Hepatocyte (in vitro differentiated cells): ENCODE measurements around the gene EMILIN1.

Experiments
- EZH2 ChIP-seq: fragments of 200-600 bp; sonication (generic); IDR thresholded peaks from 2 replicates; pipeline ENCODE4 v1.6.1; 2016; ENCODE audit warnings: antibody characterized with exemption, mild to moderate bottlenecking, borderline replicate concordance
- EZH2phosphoT487 ChIP-seq: fragments of 200-600 bp; sonication (generic); IDR thresholded peaks from one replicate; pipeline ENCODE4 v1.6.1; 2018; ENCODE audit warnings: antibody characterized with exemption, mild to moderate bottlenecking, low read depth, moderate library complexity; ENCODE audit not compliant: unreplicated experiment, severe bottlenecking
- TF ChIP-seq, protein P1 (sequence below): fragments of 200-600 bp; sonication (generic); IDR thresholded peaks from 2 replicates; pipeline ENCODE4 v1.5.1; 2016; ENCODE audit warnings: antibody characterized with exemption, mild to moderate bottlenecking; ENCODE audit not compliant: poor library complexity

GRCh38 chr2:27096748-27097297 is 18.4 kb downstream of the EMILIN1 start:
- TF ChIP-seq, protein P1, sequence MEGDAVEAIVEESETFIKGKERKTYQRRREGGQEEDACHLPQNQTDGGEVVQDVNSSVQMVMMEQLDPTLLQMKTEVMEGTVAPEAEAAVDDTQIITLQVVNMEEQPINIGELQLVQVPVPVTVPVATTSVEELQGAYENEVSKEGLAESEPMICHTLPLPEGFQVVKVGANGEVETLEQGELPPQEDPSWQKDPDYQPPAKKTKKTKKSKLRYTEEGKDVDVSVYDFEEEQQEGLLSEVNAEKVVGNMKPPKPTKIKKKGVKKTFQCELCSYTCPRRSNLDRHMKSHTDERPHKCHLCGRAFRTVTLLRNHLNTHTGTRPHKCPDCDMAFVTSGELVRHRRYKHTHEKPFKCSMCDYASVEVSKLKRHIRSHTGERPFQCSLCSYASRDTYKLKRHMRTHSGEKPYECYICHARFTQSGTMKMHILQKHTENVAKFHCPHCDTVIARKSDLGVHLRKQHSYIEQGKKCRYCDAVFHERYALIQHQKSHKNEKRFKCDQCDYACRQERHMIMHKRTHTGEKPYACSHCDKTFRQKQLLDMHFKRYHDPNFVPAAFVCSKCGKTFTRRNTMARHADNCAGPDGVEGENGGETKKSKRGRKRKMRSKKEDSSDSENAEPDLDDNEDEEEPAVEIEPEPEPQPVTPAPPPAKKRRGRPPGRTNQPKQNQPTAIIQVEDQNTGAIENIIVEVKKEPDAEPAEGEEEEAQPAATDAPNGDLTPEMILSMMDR, result no peak
- no peak for TF ChIP-seq EZH2
- no peak for TF ChIP-seq EZH2phosphoT487
